ENCODE data around the gene PTPRR.

Gene PTPRR

GRCh38 chr12:70774055-70774454 is 146.5 kb downstream of the PTPRR start:
- TF ChIP-seq USF1 (IDR thresholded peaks at IDR 0.05): no peak
- TF ChIP-seq CREB1 (IDR thresholded peaks at IDR 0.05; ENCODE audit: low read depth): no peak
- TF ChIP-seq YY1 (IDR thresholded peaks at IDR 0.05; ENCODE audit: low read depth): no peak
- TF ChIP-seq FOXM1 (IDR thresholded peaks at IDR 0.05; ENCODE audit: borderline replicate concordance, low read depth): no peak
- TF ChIP-seq EP300 (IDR thresholded peaks at IDR 0.05; ENCODE audit: borderline replicate concordance): no peak
- TF ChIP-seq TEAD4 (IDR thresholded peaks at IDR 0.05): no peak
- TF ChIP-seq NFIC (IDR thresholded peaks at IDR 0.05): no peak
- no peak for TF ChIP-seq TCF12 (IDR thresholded peaks at IDR 0.05; ENCODE audit: low read depth)
- no peak for TF ChIP-seq MAX (IDR thresholded peaks at IDR 0.05)
- no peak for TF ChIP-seq REST (IDR thresholded peaks at IDR 0.05; ENCODE audit: low read depth)
- TF ChIP-seq ZBTB7A (IDR thresholded peaks at IDR 0.05; ENCODE audit: low read depth): no peak
- no peak for TF ChIP-seq TAF1 (IDR thresholded peaks at IDR 0.05; ENCODE audit: low read depth)
- no peak for TF ChIP-seq EGR1 (IDR thresholded peaks at IDR 0.05)
- no peak for TF ChIP-seq CEBPB (IDR thresholded peaks at IDR 0.05)
- TF ChIP-seq RAD21 (IDR thresholded peaks at IDR 0.05; ENCODE audit: low read depth): no peak

GRCh38 chr12:70772836-70773235 is 147.7 kb downstream of the PTPRR start:
- TF ChIP-seq EP300 (IDR thresholded peaks at IDR 0.05; ENCODE audit: borderline replicate concordance) (no peak), TCF12 (IDR thresholded peaks at IDR 0.05; ENCODE audit: low read depth) (no peak), TEAD4 (IDR thresholded peaks at IDR 0.05) (no peak), MAX (IDR thresholded peaks at IDR 0.05) (no peak), CEBPB (IDR thresholded peaks at IDR 0.05) (no peak), YY1 (IDR thresholded peaks at IDR 0.05; ENCODE audit: low read depth) (no peak), RAD21 (IDR thresholded peaks at IDR 0.05; ENCODE audit: low read depth) (no peak)

GRCh38 chr12:70771581-70771980 is 149.0 kb downstream of the PTPRR start:
- TF ChIP-seq TAF1 (IDR thresholded peaks at IDR 0.05; ENCODE audit: low read depth): no peak
- TF ChIP-seq ZBTB7A (IDR thresholded peaks at IDR 0.05; ENCODE audit: low read depth): no peak

- TF ChIP-seq EP300 (IDR thresholded peaks at IDR 0.05; ENCODE audit: borderline replicate concordance) (no peak), NFIC (IDR thresholded peaks at IDR 0.05) (no peak), USF1 (IDR thresholded peaks at IDR 0.05) (no peak), CREB1 (IDR thresholded peaks at IDR 0.05; ENCODE audit: low read depth) (no peak), FOXM1 (IDR thresholded peaks at IDR 0.05; ENCODE audit: borderline replicate concordance, low read depth) (no peak), TAF1 (IDR thresholded peaks at IDR 0.05; ENCODE audit: low read depth) (no peak), EGR1 (IDR thresholded peaks at IDR 0.05) (no peak), MAX (IDR thresholded peaks at IDR 0.05) (no peak), TEAD4 (IDR thresholded peaks at IDR 0.05) (no peak), CEBPB (IDR thresholded peaks at IDR 0.05) (no peak), RAD21 (IDR thresholded peaks at IDR 0.05; ENCODE audit: low read depth) (no peak), TCF12 (IDR thresholded peaks at IDR 0.05; ENCODE audit: low read depth) (no peak), REST (IDR thresholded peaks at IDR 0.05; ENCODE audit: low read depth) (no peak), ZBTB7A (IDR thresholded peaks at IDR 0.05; ENCODE audit: low read depth) (no peak), YY1 (IDR thresholded peaks at IDR 0.05; ENCODE audit: low read depth) (no peak)
These were observed 156.9 kb downstream of the PTPRR start for GRCh38 chr12:70763666-70764065.

GRCh38 chr12:70762000-70762399 is 158.5 kb downstream of the PTPRR start:
- no peak for TF ChIP-seq ZBTB7A (IDR thresholded peaks at IDR 0.05; ENCODE audit: low read depth)
- no peak for TF ChIP-seq REST (IDR thresholded peaks at IDR 0.05; ENCODE audit: low read depth)
- no peak for TF ChIP-seq FOXM1 (IDR thresholded peaks at IDR 0.05; ENCODE audit: borderline replicate concordance, low read depth)
- TF ChIP-seq USF1 (IDR thresholded peaks at IDR 0.05): no peak
- no peak for TF ChIP-seq TAF1 (IDR thresholded peaks at IDR 0.05; ENCODE audit: low read depth)
- TF ChIP-seq EGR1 (IDR thresholded peaks at IDR 0.05): no peak
- TF ChIP-seq NFIC (IDR thresholded peaks at IDR 0.05): no peak

Data from Ishikawa (cell line).